HG03025 (cell line): ENCODE results near the gene CCDC74B.
"Not testable (repeated sequence)": the region's sequence is repeated elsewhere in the genome, so short reads cannot be mapped to it uniquely, and the experiment has no call there.

ENCODE experiments used
- ATAC-seq: cut with Tn5 transposase; IDR thresholded peaks from one replicate; pipeline ENCODE4 v1.9.1; 2021; ENCODE audit warnings: mild to moderate bottlenecking, moderate library complexity; ENCODE audit not compliant: unreplicated experiment, low FRiP score

The CCDC74B gene

GRCh38 chr2:130145006-130145414, at the start of gene CCDC74B:
Gene CCDC74B (minus strand): TSS chr2:130145112. CDS start chr2:130144996, 116 bp downstream.
- peak; percentile 87 for ATAC-seq

- not testable (repeated sequence) for ATAC-seq
Observed at GRCh38 chr2:130193824-130194223, 48.9 kb upstream of the CCDC74B start.

GRCh38 chr2:130192451-130192850, 47.5 kb upstream of the CCDC74B start:
- ATAC-seq, result not testable (repeated sequence)

GRCh38 chr2:130191319-130191718, 46.4 kb upstream of the CCDC74B start:
- ATAC-seq, result not testable (repeated sequence)

GRCh38 chr2:130190237-130190636, 45.3 kb upstream of the CCDC74B start:
- no peak for ATAC-seq

- not testable (repeated sequence) for ATAC-seq
Observed at GRCh38 chr2:130188958-130189357, 44.0 kb upstream of the CCDC74B start.

- not testable (repeated sequence) for ATAC-seq
Observed at GRCh38 chr2:130187859-130188792, 43.2 kb upstream of the CCDC74B start.

- ATAC-seq, result no peak
Observed at GRCh38 chr2:130187268-130187667, 42.4 kb upstream of the CCDC74B start.

- ATAC-seq, result no peak
Observed at GRCh38 chr2:130186391-130186790, 41.5 kb upstream of the CCDC74B start.

- no peak for ATAC-seq
Observed at GRCh38 chr2:130185896-130186295, 41.0 kb upstream of the CCDC74B start.

- ATAC-seq, result no peak
Observed at GRCh38 chr2:130185436-130185835, 40.5 kb upstream of the CCDC74B start.

GRCh38 chr2:130183512-130184373, 38.8 kb upstream of the CCDC74B start:
- ATAC-seq, result no peak

GRCh38 chr2:130182826-130183511, 38.1 kb upstream of the CCDC74B start:
- ATAC-seq, result not testable (repeated sequence)

GRCh38 chr2:130181880-130182682, 37.2 kb upstream of the CCDC74B start, which contains the start of gene MZT2B:
Gene MZT2B (plus strand): TSS chr2:130182262. CDS start chr2:130182283, 21 bp downstream.
- ATAC-seq, result peak; percentile 80

- ATAC-seq, result peak; percentile 62
Observed at GRCh38 chr2:130181325-130181879, 36.5 kb upstream of the CCDC74B start, which contains the start of gene SMPD4. Gene SMPD4 (minus strand): TSS chr2:130181602. CDS start chr2:130176592, 5,010 bp downstream.

- ATAC-seq, result not testable (repeated sequence)
Observed at GRCh38 chr2:130180404-130181324, 35.8 kb upstream of the CCDC74B start.

GRCh38 chr2:130174866-130175265, 30.0 kb upstream of the CCDC74B start:
- peak; percentile 83 for ATAC-seq

- no peak for ATAC-seq
Observed at GRCh38 chr2:130169896-130170295, 25.0 kb upstream of the CCDC74B start.
